HG03342 (cell line): ENCODE data around the gene TCP11L2.
"Not testable (repeated sequence)": the region's sequence is repeated elsewhere in the genome, so short reads cannot be mapped to it uniquely, and the experiment has no call there.

Source experiments
- ATAC-seq: cut with Tn5 transposase; IDR thresholded peaks from one replicate; pipeline ENCODE4 v1.9.1; 2021; ENCODE audit warnings: mild to moderate bottlenecking, moderate library complexity; ENCODE audit not compliant: unreplicated experiment

The TCP11L2 gene

DNA sequence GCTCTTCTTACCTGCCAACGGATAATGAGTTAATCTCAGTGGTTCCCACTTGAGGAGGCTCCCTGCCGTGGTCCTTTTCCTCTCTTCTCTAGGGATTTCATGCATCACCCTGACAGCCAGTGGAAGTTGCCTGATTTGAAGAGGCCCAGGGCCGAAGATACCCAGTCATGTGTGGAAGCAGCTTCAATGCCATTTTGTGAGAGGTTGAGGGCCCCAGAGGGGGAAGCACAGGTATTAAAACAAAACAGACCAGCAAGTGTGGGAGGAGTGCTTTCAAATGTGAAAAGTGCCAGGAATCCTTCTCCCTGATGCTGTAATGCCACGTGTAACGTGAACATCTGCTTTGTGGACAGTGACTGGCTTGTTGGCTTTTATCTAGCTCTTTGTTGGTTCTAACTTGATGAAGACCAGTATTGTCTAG, 1.5 kb downstream of the TCP11L2 start:
- ATAC-seq, result no peak

DNA sequence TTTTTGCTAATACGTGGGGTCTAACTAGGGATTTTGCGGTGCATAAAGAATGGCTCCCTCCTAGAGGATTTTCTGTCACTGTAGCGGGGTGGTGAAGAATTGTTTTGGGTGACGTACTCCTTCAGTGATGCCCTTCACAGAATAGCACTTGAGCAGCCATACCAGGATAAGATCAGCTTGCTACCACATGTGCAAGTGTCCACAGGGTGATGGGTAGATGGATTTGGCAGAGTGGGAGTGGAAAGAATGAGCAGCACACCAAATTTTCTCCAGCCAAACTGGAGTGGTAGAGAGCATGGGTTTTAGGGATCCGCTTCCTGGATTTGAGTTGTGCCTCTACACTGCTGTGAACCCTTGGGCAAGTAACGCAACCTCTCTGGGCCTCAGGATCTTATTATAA, 2.3 kb downstream of the TCP11L2 start:
- ATAC-seq, result no peak

GRCh38 chr12:106305376-106305775, 2.8 kb downstream of the TCP11L2 start:
- ATAC-seq, result no peak

DNA sequence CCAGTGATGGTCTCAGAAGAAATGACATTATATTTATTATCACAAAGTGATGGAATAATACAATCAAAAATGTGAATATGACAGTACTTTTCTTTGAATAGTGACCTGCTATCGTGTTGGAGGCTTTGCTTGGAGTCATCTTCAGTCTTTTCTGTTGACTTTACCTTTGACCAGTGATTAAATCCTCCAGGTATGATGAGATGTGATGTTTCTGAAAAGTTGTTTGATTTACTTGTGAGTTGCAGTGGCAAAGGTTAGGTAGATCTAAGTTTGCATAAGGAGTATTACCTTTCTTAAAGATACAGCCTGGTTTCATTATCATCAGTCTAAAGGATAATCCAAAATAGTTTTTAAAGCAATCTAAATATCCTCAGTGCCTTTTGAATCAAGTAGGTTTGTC, 4.6 kb downstream of the TCP11L2 start:
- ATAC-seq, result no peak

DNA sequence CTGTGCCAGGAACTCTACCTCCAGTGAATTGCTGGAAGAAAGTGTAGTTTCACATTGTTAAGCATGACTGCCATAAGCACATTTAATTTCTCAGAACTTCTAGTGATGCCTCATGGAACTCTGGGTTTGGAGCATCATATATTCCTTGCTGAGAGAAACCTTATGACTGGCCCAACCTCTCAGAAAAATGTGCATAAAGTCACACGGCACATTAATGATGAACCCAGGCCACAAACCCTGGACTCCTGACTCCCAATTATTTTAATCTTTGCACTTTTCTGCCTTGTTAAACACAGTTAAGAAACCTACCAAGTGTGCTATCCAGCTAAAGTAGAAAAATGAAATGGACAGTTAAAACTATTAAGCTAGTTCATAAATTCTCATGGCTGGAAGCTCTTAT, 5.6 kb downstream of the TCP11L2 start:
- no peak for ATAC-seq

DNA sequence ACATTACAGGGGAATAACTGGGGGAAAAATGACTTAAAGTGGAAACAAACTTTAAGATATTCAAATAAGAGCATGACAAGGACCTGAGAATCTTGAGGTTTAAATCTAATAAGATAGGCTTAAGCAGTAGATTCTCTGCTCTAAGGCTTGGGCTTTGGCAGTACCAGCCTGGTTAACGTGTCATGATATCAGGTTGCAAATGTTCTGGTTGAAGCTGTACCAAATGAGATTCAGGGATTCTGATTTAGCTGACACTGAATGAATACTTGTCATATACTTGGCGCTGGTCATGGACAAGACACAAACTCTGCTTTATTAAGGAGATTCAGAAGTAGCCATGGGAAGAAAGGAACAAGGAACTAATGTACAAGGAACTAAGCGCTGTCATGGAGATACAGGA, 6.1 kb downstream of the TCP11L2 start:
- ATAC-seq, result no peak

GRCh38 chr12:106309671-106310505, 7.4 kb downstream of the TCP11L2 start:
- no peak for ATAC-seq

GRCh38 chr12:106310687-106311086, 8.2 kb downstream of the TCP11L2 start:
- no peak for ATAC-seq

- ATAC-seq, result no peak
Measured at GRCh38 chr12:106311139-106311538, 8.6 kb downstream of the TCP11L2 start.

DNA sequence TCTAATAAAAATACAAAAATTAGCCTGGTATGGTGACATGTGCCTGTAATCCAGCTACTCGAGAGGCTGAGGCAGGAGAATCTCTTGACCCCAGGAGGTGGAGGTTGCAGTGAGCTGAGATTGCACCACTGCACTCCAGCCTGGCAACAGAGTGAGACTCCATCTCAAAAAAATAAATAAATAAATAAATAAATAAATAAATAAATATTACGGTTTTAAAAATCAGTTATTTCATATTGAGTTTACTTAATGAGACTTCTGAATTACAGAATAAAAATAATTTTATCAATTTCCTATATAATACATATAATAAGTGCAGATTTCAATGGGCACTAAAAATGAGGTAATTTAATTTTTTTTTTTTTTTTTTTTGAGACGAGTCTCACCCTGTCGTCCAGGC, 10.9 kb downstream of the TCP11L2 start:
- ATAC-seq, result not testable (repeated sequence)

DNA sequence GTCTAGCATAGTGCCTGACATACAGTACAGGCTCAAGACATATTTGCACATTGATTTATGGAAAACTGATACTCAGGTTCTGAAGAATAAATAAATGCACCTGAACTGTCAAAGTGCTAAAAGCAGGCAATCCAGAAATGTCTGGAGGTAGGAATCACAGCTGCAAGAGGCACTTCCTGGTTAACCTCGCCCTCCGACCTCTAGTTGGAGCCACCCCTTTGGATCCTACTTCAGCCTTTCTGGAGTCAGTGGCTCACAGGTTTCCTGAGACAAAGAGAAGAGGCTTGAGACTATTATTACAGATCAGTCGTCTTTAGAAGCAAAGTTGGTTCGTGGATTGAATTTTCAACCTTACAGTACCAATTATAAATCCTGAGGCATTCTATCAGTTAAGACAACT, 13.0 kb downstream of the TCP11L2 start:
- ATAC-seq, result no peak

GRCh38 chr12:106317406-106318082, 15.0 kb downstream of the TCP11L2 start:
- ATAC-seq, result no peak

DNA sequence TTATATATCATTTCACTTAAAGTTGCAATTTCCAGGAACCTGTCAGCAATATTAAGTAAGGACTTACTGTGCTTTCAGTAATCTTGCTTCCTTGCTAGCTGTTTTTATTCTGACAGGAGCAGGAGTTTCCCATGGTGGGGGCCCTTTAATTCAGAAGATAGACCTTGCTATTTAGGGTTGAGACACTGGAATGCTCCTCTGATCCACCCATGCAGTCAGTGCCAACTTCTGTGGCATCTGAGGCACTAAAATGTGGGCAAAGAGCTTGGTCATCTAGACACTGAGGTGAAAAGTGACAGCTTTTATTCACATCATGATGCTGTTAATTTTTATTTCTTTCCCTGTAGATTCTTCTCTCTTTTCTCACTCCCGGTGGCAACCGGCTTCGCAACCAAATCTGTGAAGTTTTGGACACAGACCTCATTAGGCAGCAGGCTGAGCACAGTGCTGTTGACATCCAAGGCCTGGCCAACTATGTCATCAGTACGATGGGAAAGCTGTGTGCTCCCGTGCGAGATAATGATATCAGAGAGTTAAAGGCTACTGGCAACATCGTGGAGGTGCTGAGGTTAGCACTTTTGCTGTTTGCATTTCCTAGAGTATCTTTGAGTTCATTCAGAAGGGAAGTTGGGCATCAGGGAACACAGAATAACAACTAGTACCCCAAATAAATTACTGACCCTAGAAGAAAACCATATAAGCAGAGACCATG, 18.8 kb downstream of the TCP11L2 start:
- ATAC-seq, result no peak

DNA sequence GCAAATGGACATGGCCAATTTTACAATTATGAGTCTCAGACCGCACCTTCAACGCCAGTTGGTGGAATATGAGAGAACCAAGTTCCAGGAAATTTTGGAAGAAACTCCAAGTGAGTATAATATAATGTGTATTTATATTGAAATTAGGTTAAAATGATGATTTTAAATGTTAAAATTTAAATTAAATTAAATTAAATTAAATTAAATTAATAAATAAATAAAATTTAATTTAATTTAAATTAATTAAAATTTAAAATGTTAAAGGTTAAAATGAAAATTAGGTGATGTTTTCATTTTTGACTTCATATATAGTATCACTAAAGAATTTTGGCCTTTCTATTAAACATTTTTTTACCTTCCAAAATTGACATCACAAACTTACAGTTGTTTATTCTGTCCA, 21.0 kb downstream of the TCP11L2 start:
- no peak for ATAC-seq

GRCh38 chr12:106327309-106327869, 24.9 kb downstream of the TCP11L2 start:
- ATAC-seq, result no peak

DNA sequence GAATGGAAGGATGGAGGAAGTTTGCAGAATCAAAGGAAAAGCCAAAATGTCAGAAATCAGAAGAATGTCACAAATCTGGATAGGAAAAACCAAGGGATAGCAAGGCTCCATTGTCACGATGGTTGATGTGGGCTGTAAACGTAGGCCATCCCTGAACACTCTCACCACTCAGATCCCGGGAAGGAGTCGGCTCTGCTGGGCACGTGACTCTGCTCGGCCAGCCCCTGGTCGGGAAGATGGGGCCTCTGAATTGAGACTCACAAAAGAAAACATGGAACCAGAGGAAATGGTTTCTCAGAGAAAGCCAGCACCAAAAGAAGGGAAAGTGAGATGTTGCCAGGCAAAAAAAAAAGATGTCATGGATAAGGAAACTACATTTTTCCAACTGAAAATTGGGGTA, 26.2 kb downstream of the TCP11L2 start:
- ATAC-seq, result no peak

- ATAC-seq, result no peak
Measured at GRCh38 chr12:106329231-106329982, 26.9 kb downstream of the TCP11L2 start.

GRCh38 chr12:106331599-106331998, 29.1 kb downstream of the TCP11L2 start:
- ATAC-seq, result no peak

DNA sequence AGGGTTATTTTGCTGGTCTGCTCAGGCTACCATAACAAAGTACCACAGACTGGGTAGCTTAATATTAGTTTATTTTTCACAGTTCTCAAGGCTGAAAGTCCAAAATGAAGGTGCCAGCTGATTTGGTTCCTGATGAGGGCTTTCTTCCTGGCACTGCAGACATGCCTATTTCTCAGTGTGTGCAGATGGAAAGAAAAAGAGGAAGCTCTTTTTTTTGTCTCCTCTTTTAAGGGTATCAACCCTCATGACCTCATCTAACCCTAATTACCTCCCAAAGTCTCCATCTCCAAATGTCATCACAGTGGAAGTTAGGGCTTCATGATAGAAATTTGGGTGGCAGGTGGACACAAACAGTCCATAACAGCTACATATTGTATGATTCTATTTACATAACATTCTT, 30.0 kb downstream of the TCP11L2 start:
- ATAC-seq, result no peak

DNA sequence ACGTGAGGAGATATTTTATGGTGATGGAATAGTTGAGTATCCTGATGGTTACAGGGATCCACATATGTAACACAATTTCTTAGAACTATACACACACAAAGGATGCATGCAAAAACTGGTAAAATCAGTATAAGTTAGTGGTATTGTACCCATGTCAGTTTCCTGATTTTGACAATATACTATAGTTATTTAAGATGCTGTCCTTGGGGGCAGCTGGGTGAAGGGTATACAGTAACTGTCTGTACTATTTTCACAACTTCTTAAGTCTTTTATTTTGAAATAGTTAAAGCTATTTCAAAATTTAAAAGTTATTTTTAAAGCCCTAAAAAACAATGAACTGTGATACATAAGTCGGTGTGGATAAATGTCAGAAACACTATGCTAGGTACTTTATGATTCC, 30.5 kb downstream of the TCP11L2 start:
- no peak for ATAC-seq

DNA sequence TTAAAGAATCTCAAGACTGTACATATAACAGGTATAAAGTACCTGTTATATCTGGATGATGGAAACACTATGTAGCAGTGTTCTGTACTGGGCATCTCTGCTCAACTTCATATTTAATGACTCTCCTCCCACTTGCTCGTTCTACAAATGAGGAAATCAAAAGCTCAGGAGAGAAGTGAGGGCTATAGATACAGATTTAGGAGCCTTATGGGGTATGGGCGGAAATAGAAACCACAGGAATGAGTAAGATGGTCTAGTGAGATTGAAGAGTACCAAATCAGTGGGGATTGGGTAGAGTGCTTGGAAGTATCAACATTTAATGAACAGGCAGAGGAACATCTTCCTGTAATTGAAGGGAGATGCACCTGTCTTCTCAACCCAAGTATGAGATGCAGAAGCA, 31.2 kb downstream of the TCP11L2 start:
- no peak for ATAC-seq
